HG03139 (cell line): ENCODE measurements around the gene FLYWCH2.
"Not testable (repeated sequence)": the region's sequence is repeated elsewhere in the genome, so short reads cannot be mapped to it uniquely, and the experiment has no call there.

Source experiments
- ATAC-seq: cut with Tn5 transposase; IDR thresholded peaks from one replicate; pipeline ENCODE4 v1.9.1; 2021; ENCODE audit not compliant: unreplicated experiment

Gene FLYWCH2

DNA sequence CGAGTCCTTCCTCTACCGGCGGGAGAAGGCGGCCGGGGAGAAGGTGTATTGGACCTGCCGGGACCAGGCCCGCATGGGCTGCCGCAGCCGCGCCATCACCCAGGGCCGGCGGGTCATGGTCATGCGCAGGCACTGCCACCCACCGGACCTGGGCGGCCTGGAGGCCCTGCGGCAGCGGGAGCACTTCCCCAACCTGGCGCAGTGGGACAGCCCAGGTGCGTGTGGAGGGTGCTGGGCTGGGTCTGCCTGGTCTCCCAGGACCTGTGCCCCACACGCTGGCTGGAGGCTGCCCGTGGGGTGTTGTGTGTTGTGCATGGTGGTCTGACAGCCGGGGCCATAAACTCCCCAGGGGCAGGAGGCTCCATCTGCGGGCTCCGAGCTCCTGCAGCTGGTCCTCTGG lies 54.2 kb downstream of the FLYWCH2 start:
- ATAC-seq: no peak

DNA sequence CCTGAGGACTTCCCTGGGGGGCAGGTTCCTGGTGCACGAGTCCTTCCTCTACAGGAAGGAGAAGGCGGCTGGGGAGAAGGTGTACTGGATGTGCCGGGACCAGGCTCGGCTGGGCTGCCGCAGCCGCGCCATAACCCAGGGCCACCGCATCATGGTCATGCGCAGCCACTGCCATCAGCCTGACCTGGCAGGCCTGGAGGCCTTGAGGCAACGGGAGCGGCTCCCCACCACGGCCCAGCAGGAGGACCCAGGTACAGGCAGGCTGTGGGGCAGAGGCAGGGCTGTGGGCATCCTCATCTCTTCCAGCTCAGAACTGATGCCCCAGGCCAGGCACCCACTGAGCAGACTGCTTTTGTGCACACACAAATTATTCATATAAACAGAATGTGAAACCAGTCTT lies 55.2 kb downstream of the FLYWCH2 start:
- ATAC-seq: no peak

DNA sequence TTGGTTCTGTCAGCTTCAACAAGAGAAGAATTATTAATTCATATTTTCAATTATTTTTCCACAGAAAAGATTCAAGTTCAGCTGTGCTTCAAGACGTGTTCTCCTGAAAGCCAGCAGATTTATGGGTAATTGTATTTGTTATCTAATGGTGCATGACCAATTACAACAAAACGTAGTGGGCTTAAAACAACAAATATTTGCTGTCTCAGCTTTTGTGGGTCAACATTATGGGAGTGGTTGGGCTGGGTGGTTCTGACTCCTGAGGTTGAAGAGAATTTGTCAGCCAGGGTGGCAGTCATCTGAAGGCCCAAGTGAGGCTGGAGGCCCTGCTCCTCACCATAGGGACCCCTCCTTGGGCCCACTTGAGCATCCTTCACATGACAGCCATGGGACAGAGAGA lies 57.0 kb downstream of the FLYWCH2 start:
- no peak for ATAC-seq

DNA sequence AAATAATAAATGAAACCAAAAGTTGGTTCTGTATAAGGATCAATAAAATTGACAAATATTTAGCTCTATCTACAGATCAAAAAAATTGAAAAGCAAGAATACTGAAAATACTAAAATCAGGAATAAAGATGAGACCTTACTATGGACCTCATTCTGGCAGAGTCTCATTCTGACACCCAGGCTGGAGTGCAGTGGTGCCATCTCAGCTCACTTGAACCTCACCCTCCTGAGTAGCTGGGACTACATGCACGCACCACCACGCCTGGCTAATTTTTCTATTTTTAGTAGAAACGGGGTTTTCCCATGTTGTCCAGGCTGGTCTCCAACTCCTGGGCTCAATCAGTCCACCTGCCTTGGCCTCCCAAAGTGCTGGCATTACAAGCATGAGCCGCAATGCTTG lies 59.0 kb downstream of the FLYWCH2 start:
- no peak for ATAC-seq

DNA sequence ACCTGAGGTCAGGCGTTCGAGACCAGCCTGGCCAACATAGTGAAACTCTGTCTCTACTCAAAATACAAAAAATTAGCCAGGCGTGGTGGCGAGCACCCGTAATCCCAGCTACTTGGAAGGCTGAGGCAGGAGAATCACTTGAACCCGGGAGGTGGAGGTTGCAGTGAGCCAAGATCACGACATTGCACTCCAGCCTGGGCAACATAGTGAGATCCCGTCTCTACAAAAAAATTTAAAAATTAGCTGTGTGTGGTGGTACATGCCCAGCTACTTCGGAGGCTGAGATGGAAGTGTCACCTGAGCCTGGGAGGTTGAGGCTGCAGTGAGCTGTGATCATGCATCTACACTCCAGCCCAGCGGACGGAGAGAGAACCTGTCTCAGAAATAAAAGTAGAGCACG lies 60.7 kb downstream of the FLYWCH2 start:
- ATAC-seq: not testable (repeated sequence)

DNA sequence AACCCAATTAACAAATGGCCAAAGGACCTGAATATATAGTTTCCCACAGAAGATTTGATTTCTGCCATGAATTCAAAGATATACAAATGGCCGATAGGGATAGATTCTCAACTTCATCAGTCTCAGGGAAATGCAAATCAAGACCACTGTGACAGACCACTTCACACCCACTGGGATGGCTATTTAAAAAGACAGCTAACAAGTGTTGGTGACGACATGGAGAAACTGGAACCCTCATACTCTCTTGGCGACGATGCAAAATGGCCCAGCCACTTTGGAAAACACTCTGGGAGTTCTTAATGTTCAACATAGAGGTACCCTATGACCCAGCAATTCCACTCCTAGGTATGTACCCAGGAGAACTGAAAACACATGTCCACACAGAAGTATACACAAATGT lies 63.6 kb downstream of the FLYWCH2 start:
- ATAC-seq: no peak
